NCI-H774 (cell line): ENCODE measurements around the gene PLXNA2.
A peak's percentile ranks its signal among the peaks of the same experiment; 100 is the strongest.

Experiments
- DNase-seq: peaks from one replicate; lab custom pipeline; 2025; lab: John Stamatoyannopoulos, UW

PLXNA2 gene

GRCh38 chr1:208243967-208244916 lies at the start of gene PLXNA2:
Gene PLXNA2, minus strand, starts transcription at chr1:208244384. Its CDS starts 26,462 bp downstream, at chr1:208217922.
- peak; percentile 85 for DNase-seq

- DNase-seq, result no peak
These were observed 48.7 kb upstream of the PLXNA2 start for GRCh38 chr1:208292908-208293307.

- DNase-seq, result no peak
These were observed 47.9 kb upstream of the PLXNA2 start for GRCh38 chr1:208291923-208292711.

GRCh38 chr1:208291129-208291528 lies 46.9 kb upstream of the PLXNA2 start:
- DNase-seq, result no peak

- DNase-seq, result no peak
These were observed 45.5 kb upstream of the PLXNA2 start for GRCh38 chr1:208289716-208290115.

- no peak for DNase-seq
These were observed 44.3 kb upstream of the PLXNA2 start for GRCh38 chr1:208288495-208288894.

GRCh38 chr1:208280681-208281450 lies 36.7 kb upstream of the PLXNA2 start:
- no peak for DNase-seq

- DNase-seq, result no peak
These were observed 35.8 kb upstream of the PLXNA2 start for GRCh38 chr1:208279826-208280588.

GRCh38 chr1:208278638-208279037 lies 34.5 kb upstream of the PLXNA2 start:
- DNase-seq, result peak; percentile 5

- DNase-seq, result no peak
These were observed 32.7 kb upstream of the PLXNA2 start for GRCh38 chr1:208276757-208277435.

- no peak for DNase-seq
These were observed 30.9 kb upstream of the PLXNA2 start for GRCh38 chr1:208275083-208275482.

- DNase-seq, result no peak
These were observed 29.3 kb upstream of the PLXNA2 start for GRCh38 chr1:208273386-208274017.

GRCh38 chr1:208272713-208273112 lies 28.5 kb upstream of the PLXNA2 start:
- DNase-seq, result no peak

- no peak for DNase-seq
These were observed 28.1 kb upstream of the PLXNA2 start for GRCh38 chr1:208272311-208272710.

GRCh38 chr1:208271236-208271635 lies 27.1 kb upstream of the PLXNA2 start:
- DNase-seq, result no peak

- DNase-seq, result no peak
These were observed 26.5 kb upstream of the PLXNA2 start for GRCh38 chr1:208270651-208271141.

GRCh38 chr1:208269338-208269666 lies 25.1 kb upstream of the PLXNA2 start:
- DNase-seq, result no peak

GRCh38 chr1:208268541-208269337 lies 24.6 kb upstream of the PLXNA2 start:
- no peak for DNase-seq

- DNase-seq, result no peak
These were observed 21.3 kb upstream of the PLXNA2 start for GRCh38 chr1:208265525-208265924.

GRCh38 chr1:208265122-208265469 lies 20.9 kb upstream of the PLXNA2 start:
- DNase-seq, result no peak
